OCI-LY7 (cell line): ENCODE results near the gene OGDH.

Source experiments
- CTCF ChIP-seq: fragments of 200-600 bp; sonication (generic); conservative IDR thresholded peaks from 2 replicates; pipeline ENCODE4 v1.5.1; 2014; ENCODE audit warnings: mild to moderate bottlenecking, antibody characterized with exemption, low read length, moderate library complexity, mixed read lengths
- EZH2phosphoT487 ChIP-seq: fragments of 200-600 bp; sonication (generic); IDR thresholded peaks from 2 replicates; pipeline ENCODE4 v1.6.1; 2018; ENCODE audit warnings: low read depth, borderline replicate concordance, mild to moderate bottlenecking, mixed run types, antibody characterized with exemption, low read length, moderate library complexity, mixed read lengths

DNA sequence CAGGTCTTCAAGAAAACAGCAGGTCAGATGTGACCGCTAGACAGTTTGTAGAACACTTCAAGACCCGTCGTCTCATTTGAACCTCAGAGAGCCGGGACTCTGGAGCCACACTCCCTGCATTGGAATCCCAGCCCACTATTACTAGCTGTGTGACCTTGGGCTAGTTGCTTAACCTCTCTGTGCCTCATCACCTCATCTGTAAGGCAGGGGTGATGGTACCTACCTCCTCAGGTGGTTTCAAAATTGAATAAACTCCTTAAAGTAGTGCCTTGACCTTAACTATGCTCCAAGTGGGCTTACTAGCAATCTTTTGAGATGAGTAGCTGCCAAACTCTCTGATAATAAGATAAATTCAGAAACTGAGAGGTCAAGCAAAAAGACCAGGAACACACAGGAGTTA, 43.8 kb downstream of the OGDH start:
- TF ChIP-seq CTCF = no peak
- TF ChIP-seq EZH2phosphoT487 = no peak
